ENCODE results near the gene EML6.

EML6 gene

GRCh38 chr2:54999182-54999581 lies 275.7 kb downstream of the EML6 start:
- no peak for DNase-seq (ENCODE audit: low spot score)

DNA sequence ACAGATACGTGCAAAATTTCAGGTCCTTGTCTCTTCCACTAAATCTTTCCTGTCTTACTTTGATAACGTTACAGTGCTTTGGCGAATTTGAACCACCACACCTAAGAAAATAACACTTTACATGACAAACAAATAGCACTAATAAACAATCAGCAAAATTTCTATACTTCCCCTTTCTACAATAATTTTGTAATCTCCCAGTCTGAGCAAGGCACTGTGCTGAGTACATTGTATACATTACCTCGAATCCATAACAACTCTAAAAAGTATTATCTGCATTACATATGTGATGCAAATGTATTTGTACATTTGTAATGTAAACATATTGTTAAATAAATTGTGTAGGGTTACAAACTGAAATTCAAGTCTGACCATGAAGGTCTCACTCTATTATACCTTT lies 276.9 kb downstream of the EML6 start:
- DNase-seq (ENCODE audit: low spot score): no peak

DNA sequence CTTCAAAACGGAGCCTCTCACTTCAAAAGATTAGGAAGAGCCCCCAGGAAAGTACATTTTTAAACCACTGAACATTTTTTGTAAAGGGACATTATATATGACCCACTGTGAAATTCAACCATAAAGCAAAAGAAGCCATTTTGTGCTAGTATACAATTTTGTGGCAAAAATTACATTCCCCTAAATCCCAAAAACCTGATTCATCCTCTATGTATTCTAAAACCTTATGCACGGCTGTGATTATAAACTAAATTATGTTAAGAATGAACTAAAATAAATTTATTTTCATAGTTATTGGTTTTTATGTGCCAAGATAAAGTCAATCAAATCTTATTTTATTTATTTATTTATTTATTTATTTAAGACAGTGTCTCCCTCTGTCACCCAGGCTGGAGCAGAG lies 278.3 kb downstream of the EML6 start:
- no peak for DNase-seq (ENCODE audit: low spot score)

DNA sequence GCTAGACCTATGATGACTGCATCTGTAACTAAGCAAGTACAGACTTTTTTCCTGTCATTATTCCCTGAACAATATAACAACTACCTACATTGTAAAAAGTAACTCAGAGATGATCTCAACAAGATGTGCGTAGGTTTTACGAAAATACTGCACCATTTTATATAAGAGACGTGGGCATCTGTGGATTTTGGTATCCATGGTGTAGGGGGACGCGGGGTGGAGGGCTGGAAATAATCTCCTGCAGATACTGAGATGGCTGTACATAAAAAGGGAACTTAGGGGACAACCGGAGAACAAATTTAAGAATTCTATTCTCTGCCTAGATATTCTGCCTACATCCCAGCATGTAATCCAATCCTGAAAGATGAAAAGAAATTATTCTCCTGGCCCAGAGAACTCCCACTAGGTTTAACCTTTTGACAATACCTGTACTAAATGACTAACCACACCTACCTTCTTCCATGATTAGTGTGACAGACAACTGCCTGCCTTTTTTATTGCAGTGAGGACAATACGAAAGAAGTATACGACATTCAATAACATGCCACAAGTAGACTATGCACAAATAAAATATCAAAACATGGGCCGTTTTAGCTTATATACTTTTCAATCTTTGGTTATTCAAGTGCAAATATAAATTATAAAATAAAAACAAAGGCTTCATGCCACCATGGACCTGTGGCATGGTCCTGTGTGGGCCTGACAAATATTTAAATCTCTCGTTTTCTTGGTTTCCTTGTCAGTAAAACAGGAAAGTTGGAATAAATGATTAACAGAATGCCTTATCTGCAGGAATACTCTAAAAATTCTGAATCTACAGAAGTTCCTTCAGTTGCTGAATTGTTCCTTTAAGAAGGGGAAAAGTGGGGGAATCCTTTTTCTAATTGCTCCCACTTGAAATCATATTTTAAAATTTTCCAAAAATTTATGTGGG lies 280.5 kb downstream of the EML6 start:
- DNase-seq (ENCODE audit: low spot score): no peak

DNA sequence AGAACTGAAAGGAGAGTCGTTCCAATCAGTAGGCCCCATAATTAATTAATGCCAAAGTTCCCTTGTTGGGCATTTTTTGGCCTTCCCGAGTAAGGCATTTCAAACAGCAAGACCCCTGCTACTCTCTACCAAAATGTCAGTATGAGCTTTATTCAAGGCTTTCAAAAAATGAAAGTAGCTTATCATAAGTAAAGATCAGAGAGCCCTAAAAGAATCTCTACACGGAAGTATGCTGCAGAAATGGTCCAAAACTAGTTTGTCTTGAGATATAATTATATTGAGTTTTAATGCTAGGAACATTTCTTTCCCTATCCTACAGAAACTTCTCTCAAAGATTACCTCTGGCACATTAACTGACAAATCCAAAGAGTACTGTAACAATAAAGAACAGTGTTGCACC lies 282.8 kb downstream of the EML6 start:
- no peak for DNase-seq (ENCODE audit: low spot score)

DNA sequence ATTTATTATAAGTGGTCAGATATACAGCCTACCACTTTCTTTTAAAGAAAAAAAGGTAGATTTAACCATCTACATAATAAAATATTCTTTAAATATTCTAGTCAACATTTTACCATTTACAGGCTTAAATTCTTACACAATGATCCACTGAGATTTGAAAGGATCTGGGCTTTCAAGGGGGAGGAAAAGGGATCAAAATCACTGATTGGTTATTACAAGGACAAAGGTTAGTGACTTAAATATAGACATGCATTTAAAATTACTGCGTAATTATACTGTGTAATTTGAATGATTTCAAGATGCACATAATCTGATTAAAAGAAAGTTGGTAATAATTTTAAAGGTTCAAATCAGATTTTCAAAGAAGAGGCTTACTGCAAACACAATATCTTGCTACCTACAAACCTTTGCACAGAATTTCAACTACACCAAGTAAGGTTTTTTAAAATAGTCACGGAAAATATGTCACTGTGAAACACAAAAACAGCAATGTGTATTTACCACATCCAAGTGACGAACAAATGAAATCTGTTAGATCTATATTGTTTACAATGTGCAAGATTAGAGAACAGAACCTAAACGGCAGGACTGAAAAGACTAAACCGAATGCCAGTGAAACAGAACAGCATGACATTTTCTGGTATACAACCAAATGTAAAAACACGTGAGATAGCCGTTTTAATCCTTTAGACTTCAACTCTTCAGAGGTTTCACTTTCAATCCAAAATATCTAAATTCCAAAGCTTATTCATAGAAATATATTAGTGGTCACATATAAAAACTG lies 286.0 kb downstream of the EML6 start:
- DNase-seq (ENCODE audit: low spot score): no peak

GRCh38 chr2:55010149-55010591 lies 286.7 kb downstream of the EML6 start:
- peak; percentile 63 for DNase-seq (ENCODE audit: low spot score)

- no peak for DNase-seq (ENCODE audit: low spot score)
These were observed 287.5 kb downstream of the EML6 start for GRCh38 chr2:55010915-55011314.

- no peak for DNase-seq (ENCODE audit: low spot score)
These were observed 288.6 kb downstream of the EML6 start for GRCh38 chr2:55011831-55012671.

DNA sequence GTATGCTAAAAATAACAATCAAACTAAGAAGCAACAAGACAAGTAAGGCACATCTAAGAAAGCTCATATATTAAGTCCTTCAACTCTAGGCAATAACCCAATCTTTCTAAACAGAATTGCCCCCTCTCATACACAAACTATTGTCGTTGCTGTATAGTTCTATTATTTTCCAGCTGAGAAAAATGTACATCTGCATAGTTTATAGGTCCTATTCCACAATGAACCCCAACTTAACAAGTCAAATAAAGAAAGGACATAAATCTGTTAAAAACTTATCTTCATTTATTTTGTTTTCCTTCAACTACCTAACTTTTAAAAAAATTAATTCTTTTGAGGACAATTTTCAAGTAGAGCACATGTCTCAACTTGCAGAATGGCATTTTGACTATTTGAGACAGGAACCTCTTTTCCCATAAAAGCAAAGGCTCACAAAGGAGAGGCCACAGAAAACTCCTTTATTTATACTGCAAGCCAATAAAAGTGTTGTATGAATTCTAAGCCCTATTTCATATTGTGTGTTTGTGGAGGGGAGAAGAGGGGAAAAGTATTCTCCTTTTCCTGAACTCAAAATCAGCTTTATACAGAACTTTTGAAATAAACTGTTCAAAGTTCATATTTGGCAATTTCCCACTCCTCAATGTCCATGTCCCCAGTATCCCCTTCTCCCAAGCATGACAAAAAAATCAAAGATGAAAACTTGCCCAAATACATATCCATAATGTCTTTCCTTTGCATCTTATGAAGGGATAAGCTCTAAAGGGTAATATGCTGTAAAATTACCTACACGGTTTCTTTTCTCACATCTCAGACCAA lies 289.4 kb downstream of the EML6 start:
- no peak for DNase-seq (ENCODE audit: low spot score)

- DNase-seq (ENCODE audit: low spot score): no peak
These were observed 290.5 kb downstream of the EML6 start for GRCh38 chr2:55013936-55014335.

DNA sequence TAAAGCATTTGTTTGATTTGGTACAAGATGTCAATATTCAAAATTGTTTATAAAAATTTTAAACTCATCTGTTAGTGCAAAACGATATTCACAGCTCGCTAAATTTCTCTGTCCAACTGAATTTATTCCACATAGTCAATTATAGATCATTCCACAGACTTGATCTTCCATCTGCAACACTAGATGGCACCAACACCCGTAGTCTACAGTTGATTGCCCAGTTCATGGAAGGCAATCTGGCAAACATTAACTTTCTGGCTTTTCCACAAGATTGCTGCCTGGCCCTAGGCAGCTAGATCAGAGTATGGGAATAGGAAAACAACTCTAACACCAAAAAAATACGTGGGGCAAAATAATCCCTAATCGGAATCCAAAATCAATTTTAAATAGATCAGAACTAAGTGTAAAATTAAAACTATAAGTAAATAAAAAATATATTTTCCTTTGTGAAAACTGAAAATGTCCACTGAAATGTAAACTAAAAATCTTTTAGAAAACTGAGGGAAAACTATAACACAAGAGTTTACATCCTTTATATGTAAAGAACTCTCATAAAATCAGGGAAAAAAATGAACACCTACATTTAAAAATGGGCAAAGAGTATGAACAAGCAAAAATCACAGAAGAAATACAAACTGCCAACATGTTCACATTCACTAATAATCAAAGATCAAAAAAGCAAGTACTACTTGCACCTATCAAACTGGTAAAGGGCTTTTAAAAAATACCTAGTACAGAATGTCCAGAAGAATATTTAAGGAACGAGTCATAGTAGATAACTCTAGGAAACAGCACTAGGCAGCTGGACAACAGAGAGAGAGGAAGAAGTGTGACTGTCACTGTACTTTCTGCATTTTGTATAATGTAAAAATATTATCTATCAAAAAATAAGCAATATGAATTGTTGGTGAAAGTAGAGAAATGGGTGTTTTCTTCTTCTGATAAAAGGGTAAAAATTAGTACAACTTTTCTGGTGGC lies 291.8 kb downstream of the EML6 start:
- peak; percentile 81 for DNase-seq (ENCODE audit: low spot score)

GRCh38 chr2:55017428-55017827 lies 294.0 kb downstream of the EML6 start:
- DNase-seq (ENCODE audit: low spot score): no peak

- DNase-seq (ENCODE audit: low spot score): no peak
These were observed 294.4 kb downstream of the EML6 start for GRCh38 chr2:55017880-55018279.

DNA sequence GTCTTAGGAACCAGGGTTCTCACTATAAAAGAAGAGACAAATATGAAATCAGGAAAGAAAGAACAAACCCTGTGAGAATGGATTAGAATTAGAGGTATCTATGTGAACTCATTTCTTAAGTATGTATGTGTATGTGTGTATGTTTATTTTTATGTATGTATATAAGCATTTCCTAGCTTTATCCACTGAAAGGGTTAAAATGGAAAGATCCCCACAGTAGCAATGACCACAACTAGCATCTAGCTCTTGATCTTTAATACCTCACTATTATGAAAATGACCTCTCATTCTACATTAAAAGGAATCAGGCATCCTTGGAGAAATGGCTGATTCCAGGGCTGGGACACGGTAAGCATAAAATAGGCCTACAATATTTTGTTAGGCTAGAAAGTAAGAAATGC lies 295.2 kb downstream of the EML6 start:
- no peak for DNase-seq (ENCODE audit: low spot score)

DNA sequence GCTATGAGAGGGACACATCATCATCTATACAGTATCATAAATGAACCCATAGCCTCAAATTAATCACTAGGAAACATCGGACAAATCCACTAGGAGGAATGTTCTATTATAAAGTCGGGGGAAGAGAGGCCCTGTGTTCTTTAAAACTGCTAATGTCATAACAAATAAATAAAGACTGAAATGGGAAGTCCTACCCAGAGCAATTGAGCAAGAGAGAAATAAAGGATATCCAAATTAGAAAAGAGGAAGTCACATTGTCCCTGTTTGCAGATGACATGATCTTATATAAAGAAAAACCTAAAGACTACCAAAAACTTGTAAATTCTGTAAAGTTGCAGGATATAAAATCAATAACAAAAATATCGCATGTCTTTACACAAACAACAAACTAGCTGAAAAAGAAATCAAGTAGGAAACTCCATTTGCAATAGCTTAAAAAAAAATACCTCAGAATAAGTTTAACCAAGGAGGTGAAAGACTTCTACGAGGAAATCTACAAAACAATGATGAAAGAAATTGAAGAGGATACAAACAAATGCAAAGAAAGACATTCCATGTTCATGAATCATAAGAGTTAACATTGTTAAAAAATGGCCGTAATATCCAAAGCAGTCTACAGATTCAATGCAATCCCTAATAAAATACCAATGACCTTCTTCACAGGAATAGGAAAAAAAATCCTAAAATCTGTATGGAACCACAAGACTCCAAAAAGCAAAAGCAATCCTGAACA lies 296.2 kb downstream of the EML6 start:
- DNase-seq (ENCODE audit: low spot score): peak; percentile 45
